ENCODE measurements around the gene PTX4.

PTX4 gene

GRCh38 chr16:1525871-1526607, 37.3 kb upstream of the PTX4 start:
- peaks cover 20% of the 10 kb centered on the region for H3K79me1 ChIP-seq (ENCODE audit: low read length)
- H2BK5ac ChIP-seq (ENCODE audit: low read depth, low read length, poor library complexity), result peak overlapping the region; percentile 44
- no peak overlapping the region for H3K4ac ChIP-seq (ENCODE audit: low read depth, low read length)
- H4K8ac ChIP-seq (ENCODE audit: low read depth, low read length), result peak overlapping the region; percentile 91
- DNase-seq, result peak; percentile 72 to 76
- no peak overlapping the region for H3K4me3 ChIP-seq (ENCODE audit: low read depth, low read length)
- peak overlapping the region; percentile 94 for H2AK5ac ChIP-seq (ENCODE audit: low read length)
- peaks cover 35% of the 10 kb centered on the region in 2 experiments for H3K4me1 ChIP-seq (ENCODE audit: control insufficient read depth in 1 of 2, insufficient read depth in 2 of 2, low read length in 2 of 2)
- H2BK120ac ChIP-seq (ENCODE audit: insufficient read depth, low read length, poor library complexity), result peak overlapping the region; percentile 85
- H4K91ac ChIP-seq (ENCODE audit: low read depth, low read length), result peak overlapping the region; percentile 91
- H3K18ac ChIP-seq (ENCODE audit: low read length), result peak overlapping the region; percentile 91
- peak overlapping the region; percentile 88 for H3K14ac ChIP-seq (ENCODE audit: low read length)
- H3K9ac ChIP-seq (ENCODE audit: low read length), result no peak overlapping the region
- peaks cover 3% of the 10 kb centered on the region for H3K9me3 ChIP-seq (ENCODE audit: insufficient read depth, low read depth, low read length)
- no peaks in the 10 kb centered on the region for H3K27me3 ChIP-seq (ENCODE audit: insufficient read depth, low read length)
- peak overlapping the region; percentile 25 for H3K27ac ChIP-seq (ENCODE audit: low read depth, low read length)
- H3K4me2 ChIP-seq (ENCODE audit: low read length), result no peak overlapping the region
- H2BK12ac ChIP-seq (ENCODE audit: low read length), result peak overlapping the region; percentile 83
- H3K23ac ChIP-seq (ENCODE audit: low read length), result no peak overlapping the region
- H2AFZ ChIP-seq (ENCODE audit: insufficient read depth, low read length, poor library complexity), result no peak overlapping the region
- H4K12ac ChIP-seq (ENCODE audit: low read depth, low read length), result peak overlapping the region; percentile 35
- WGBS (ENCODE audit: extremely low coverage, insufficient coverage, insufficient read length), result no CpG with 5 or more reads among the region's 44 CpGs
- peaks cover 6% of the 10 kb centered on the region in 2 experiments for H3K36me3 ChIP-seq (ENCODE audit: control insufficient read depth in 1 of 2, insufficient read depth in 2 of 2, low read length in 2 of 2)
- H3K79me2 ChIP-seq (ENCODE audit: control insufficient read depth, insufficient read depth, low read length, poor library complexity), result peaks cover 5% of the 10 kb centered on the region

- Histone ChIP-seq H3K4me2 (ENCODE audit: low read length) (no peak overlapping the region), H3K4me3 (ENCODE audit: low read depth, low read length) (no peak overlapping the region), H3K27ac (ENCODE audit: low read depth, low read length) (no peak overlapping the region), H3K27me3 (ENCODE audit: insufficient read depth, low read length) (no peaks in the 10 kb centered on the region), H3K14ac (ENCODE audit: low read length) (no peak overlapping the region), H2BK120ac (ENCODE audit: insufficient read depth, low read length, poor library complexity) (no peak overlapping the region), H2BK5ac (ENCODE audit: low read depth, low read length, poor library complexity) (no peak overlapping the region), H2BK12ac (ENCODE audit: low read length) (no peak overlapping the region), H3K79me2 (ENCODE audit: control insufficient read depth, insufficient read depth, low read length, poor library complexity) (peaks cover 2% of the 10 kb centered on the region), H3K4me1 (ENCODE audit: control insufficient read depth in 1 of 2, insufficient read depth in 2 of 2, low read length in 2 of 2) (peaks cover 23 to 25% of the 10 kb centered on the region in 2 experiments), H2AFZ (ENCODE audit: insufficient read depth, low read length, poor library complexity) (no peak overlapping the region), H3K36me3 (ENCODE audit: control insufficient read depth in 1 of 2, insufficient read depth in 2 of 2, low read length in 2 of 2) (peaks cover 17 to 19% of the 10 kb centered on the region in 2 experiments), H3K9me3 (ENCODE audit: insufficient read depth, low read depth, low read length) (peaks cover 6% of the 10 kb centered on the region), H4K12ac (ENCODE audit: low read depth, low read length) (no peak overlapping the region), H3K79me1 (ENCODE audit: low read length) (peaks cover 11% of the 10 kb centered on the region), H4K8ac (ENCODE audit: low read depth, low read length) (no peak overlapping the region), H3K23ac (ENCODE audit: low read length) (no peak overlapping the region), H3K4ac (ENCODE audit: low read depth, low read length) (no peak overlapping the region), H4K91ac (ENCODE audit: low read depth, low read length) (no peak overlapping the region), H3K9ac (ENCODE audit: low read length) (no peak overlapping the region), H3K18ac (ENCODE audit: low read length) (no peak overlapping the region), H2AK5ac (ENCODE audit: low read length) (no peak overlapping the region)
- no peak for DNase-seq
- WGBS (ENCODE audit: extremely low coverage, insufficient coverage, insufficient read length), result no CpG with 5 or more reads among the region's 26 CpGs
These were observed 35.6 kb upstream of the PTX4 start for GRCh38 chr16:1524366-1524765.

GRCh38 chr16:1523581-1524245, 35.0 kb upstream of the PTX4 start:
- no peak overlapping the region for H2BK5ac ChIP-seq (ENCODE audit: low read depth, low read length, poor library complexity)
- H3K14ac ChIP-seq (ENCODE audit: low read length), result no peak overlapping the region
- no peak overlapping the region for H3K23ac ChIP-seq (ENCODE audit: low read length)
- H3K4me2 ChIP-seq (ENCODE audit: low read length), result no peak overlapping the region
- no peak overlapping the region for H3K4ac ChIP-seq (ENCODE audit: low read depth, low read length)
- H2AFZ ChIP-seq (ENCODE audit: insufficient read depth, low read length, poor library complexity), result no peak overlapping the region
- no peak overlapping the region for H3K18ac ChIP-seq (ENCODE audit: low read length)
- no peaks in the 10 kb centered on the region for H3K27me3 ChIP-seq (ENCODE audit: insufficient read depth, low read length)
- peaks cover 20% of the 10 kb centered on the region in 2 experiments for H3K36me3 ChIP-seq (ENCODE audit: control insufficient read depth in 1 of 2, insufficient read depth in 2 of 2, low read length in 2 of 2)
- no peak overlapping the region for H4K91ac ChIP-seq (ENCODE audit: low read depth, low read length)
- no peak overlapping the region for H2BK12ac ChIP-seq (ENCODE audit: low read length)
- peaks cover 9% of the 10 kb centered on the region for H3K79me1 ChIP-seq (ENCODE audit: low read length)
- no CpG with 5 or more reads among the region's 30 CpGs for WGBS (ENCODE audit: extremely low coverage, insufficient coverage, insufficient read length)
- peak overlapping the region; percentile 9 for H4K8ac ChIP-seq (ENCODE audit: low read depth, low read length)
- H3K79me2 ChIP-seq (ENCODE audit: control insufficient read depth, insufficient read depth, low read length, poor library complexity), result peaks cover 2% of the 10 kb centered on the region
- H3K27ac ChIP-seq (ENCODE audit: low read depth, low read length), result no peak overlapping the region
- H4K12ac ChIP-seq (ENCODE audit: low read depth, low read length), result no peak overlapping the region
- H2BK120ac ChIP-seq (ENCODE audit: insufficient read depth, low read length, poor library complexity), result no peak overlapping the region
- no peak overlapping the region for H3K4me3 ChIP-seq (ENCODE audit: low read depth, low read length)
- peaks cover 6% of the 10 kb centered on the region for H3K9me3 ChIP-seq (ENCODE audit: insufficient read depth, low read depth, low read length)
- H2AK5ac ChIP-seq (ENCODE audit: low read length), result peak overlapping the region; percentile 44
- H3K9ac ChIP-seq (ENCODE audit: low read length), result no peak overlapping the region
- peaks cover 19 to 25% of the 10 kb centered on the region in 2 experiments for H3K4me1 ChIP-seq (ENCODE audit: control insufficient read depth in 1 of 2, insufficient read depth in 2 of 2, low read length in 2 of 2)
- DNase-seq, result peak; percentile 39 to 66

DNA sequence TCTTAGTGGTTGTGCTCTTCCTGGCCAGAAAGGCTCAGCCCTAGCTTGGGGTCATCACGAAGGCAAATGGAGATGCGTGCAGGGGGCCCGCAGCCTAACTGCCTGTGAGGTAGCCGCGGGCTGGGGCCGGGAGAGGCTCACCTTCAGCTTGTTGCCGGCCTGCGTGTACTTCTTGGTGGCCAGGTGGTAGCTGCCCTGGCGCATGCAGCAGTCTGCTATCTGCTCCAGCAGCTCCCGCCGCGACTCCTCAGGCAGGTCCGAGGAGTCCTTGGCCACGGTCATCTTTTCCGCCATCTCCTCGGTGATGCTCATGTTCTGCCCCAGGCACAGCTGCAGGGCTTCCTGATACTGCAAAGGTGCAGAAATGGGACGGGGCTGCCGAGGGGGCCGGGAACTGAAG, 31.7 kb upstream of the PTX4 start:
- Histone ChIP-seq H3K27ac (ENCODE audit: low read depth, low read length) (no peak overlapping the region), H3K4me1 (ENCODE audit: control insufficient read depth in 1 of 2, insufficient read depth in 2 of 2, low read length in 2 of 2) (no peaks in the 10 kb centered on the region), H2BK120ac (ENCODE audit: insufficient read depth, low read length, poor library complexity) (peak overlapping the region; percentile 29), H3K9me3 (ENCODE audit: insufficient read depth, low read depth, low read length) (peaks cover 2% of the 10 kb centered on the region), H3K79me2 (ENCODE audit: control insufficient read depth, insufficient read depth, low read length, poor library complexity) (no peaks in the 10 kb centered on the region), H3K9ac (ENCODE audit: low read length) (no peak overlapping the region), H4K8ac (ENCODE audit: low read depth, low read length) (no peak overlapping the region), H3K4me3 (ENCODE audit: low read depth, low read length) (no peak overlapping the region), H4K12ac (ENCODE audit: low read depth, low read length) (peak overlapping the region; percentile 59), H2BK12ac (ENCODE audit: low read length) (peak overlapping the region; percentile 62), H3K4ac (ENCODE audit: low read depth, low read length) (no peak overlapping the region), H3K23ac (ENCODE audit: low read length) (no peak overlapping the region), H3K79me1 (ENCODE audit: low read length) (no peaks in the 10 kb centered on the region), H3K4me2 (ENCODE audit: low read length) (no peak overlapping the region), H2AK5ac (ENCODE audit: low read length) (no peak overlapping the region), H3K27me3 (ENCODE audit: insufficient read depth, low read length) (no peaks in the 10 kb centered on the region), H2BK5ac (ENCODE audit: low read depth, low read length, poor library complexity) (no peak overlapping the region), H4K91ac (ENCODE audit: low read depth, low read length) (peak overlapping the region; percentile 42), H3K36me3 (ENCODE audit: control insufficient read depth in 1 of 2, insufficient read depth in 2 of 2, low read length in 2 of 2) (peaks cover 20 to 26% of the 10 kb centered on the region in 2 experiments), H3K18ac (ENCODE audit: low read length) (no peak overlapping the region), H3K14ac (ENCODE audit: low read length) (peak overlapping the region; percentile 36), H2AFZ (ENCODE audit: insufficient read depth, low read length, poor library complexity) (no peak overlapping the region)
- peak; percentile 78 to 92 for DNase-seq
- no CpG with 5 or more reads among the region's 19 CpGs for WGBS (ENCODE audit: extremely low coverage, insufficient coverage, insufficient read length)

Data from trophoblast cell (in vitro differentiated cells and primary cell).